ENCODE data around the gene BBS7.

BBS7 gene

DNA sequence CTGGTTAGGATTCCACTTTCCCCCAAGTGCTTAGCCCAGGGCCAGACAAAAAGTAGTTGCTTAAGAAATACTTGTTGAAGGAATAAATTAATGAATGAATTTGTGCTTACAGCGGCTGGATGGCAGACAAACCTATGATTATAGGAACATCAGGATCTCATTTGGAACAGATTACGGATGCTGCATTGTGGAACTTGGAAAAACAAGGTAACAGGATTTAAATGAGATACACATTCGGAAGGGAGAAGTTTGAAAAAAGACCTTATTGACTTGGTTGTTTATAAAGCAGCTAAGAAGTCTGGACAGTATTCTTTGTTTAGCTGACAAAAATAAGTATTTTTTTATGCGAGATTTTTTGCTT, 68.6 kb downstream of the BBS7 start:
- TF ChIP-seq, protein P1, sequence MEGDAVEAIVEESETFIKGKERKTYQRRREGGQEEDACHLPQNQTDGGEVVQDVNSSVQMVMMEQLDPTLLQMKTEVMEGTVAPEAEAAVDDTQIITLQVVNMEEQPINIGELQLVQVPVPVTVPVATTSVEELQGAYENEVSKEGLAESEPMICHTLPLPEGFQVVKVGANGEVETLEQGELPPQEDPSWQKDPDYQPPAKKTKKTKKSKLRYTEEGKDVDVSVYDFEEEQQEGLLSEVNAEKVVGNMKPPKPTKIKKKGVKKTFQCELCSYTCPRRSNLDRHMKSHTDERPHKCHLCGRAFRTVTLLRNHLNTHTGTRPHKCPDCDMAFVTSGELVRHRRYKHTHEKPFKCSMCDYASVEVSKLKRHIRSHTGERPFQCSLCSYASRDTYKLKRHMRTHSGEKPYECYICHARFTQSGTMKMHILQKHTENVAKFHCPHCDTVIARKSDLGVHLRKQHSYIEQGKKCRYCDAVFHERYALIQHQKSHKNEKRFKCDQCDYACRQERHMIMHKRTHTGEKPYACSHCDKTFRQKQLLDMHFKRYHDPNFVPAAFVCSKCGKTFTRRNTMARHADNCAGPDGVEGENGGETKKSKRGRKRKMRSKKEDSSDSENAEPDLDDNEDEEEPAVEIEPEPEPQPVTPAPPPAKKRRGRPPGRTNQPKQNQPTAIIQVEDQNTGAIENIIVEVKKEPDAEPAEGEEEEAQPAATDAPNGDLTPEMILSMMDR (IDR thresholded peaks at IDR 0.05; ENCODE audit: extremely low read depth, missing control alignments) = no peak

DNA sequence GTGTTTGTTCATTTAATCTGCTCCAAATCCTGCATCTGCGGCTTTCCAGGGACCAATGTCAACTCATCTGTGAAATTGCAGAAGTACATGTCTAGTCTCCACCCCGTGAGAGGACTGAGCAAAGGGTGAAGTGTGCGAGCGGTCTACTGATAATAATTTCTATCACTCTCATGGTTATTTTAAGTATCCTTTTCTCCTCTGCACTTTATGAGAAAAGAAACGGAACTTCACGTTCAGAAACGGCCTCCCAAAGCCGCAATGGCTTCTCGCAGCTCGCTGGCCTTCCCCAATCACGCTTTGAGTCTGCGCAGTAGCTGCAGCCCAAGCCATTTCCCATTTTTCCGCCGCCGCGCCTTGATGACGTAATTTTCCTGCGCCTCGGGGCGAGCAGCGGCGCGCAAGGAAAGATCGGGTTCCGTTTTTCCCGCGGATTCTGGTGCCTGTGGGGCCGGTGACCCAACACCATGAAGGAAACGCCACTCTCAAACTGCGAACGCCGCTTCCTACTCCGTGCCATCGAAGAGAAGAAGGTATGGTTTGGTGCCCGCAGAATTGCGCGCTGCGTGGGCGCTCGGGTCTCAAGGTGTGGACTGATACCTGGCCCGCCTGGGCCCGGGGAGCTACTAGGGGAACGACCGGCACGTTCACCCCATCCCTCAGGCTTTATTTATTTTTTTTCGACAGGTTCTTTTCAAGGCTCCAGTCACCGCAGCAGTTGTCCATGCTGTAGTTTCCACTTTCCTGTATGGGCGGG, 69.1 kb downstream of the BBS7 start, which contains the start of gene EXOSC9:
EXOSC9 (plus strand) TSS at position 363 of the 754 bp plus-strand sequence; CDS start at position 465, 102 bp downstream.
- TF ChIP-seq, protein P1 (IDR thresholded peaks at IDR 0.05; ENCODE audit: extremely low read depth, missing control alignments) = no peak
- DNase-seq (ENCODE audit: low spot score) = peak; percentile 78

More for the DNA sequence above, 68.6 kb downstream of the BBS7 start:
- no peak for DNase-seq (ENCODE audit: low spot score)

DNA sequence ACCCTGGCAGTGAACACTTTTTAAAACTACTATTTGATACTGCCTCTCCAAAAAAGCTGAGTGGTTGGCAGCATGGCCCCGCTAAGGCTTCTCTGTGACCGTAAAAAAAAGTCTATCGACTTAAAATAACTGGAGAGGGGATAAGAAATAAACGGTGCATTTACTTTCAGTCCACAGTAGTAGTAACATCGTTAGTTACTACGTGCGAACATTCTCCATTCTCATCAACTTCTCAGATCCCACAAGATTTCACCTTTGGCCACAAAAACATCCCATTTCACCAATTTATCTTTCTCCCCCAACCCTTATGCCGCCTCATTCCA, 69.7 kb downstream of the BBS7 start:
- DNase-seq (ENCODE audit: low spot score) = no peak
- TF ChIP-seq, protein P1 (IDR thresholded peaks at IDR 0.05; ENCODE audit: extremely low read depth, missing control alignments) = no peak

DNA sequence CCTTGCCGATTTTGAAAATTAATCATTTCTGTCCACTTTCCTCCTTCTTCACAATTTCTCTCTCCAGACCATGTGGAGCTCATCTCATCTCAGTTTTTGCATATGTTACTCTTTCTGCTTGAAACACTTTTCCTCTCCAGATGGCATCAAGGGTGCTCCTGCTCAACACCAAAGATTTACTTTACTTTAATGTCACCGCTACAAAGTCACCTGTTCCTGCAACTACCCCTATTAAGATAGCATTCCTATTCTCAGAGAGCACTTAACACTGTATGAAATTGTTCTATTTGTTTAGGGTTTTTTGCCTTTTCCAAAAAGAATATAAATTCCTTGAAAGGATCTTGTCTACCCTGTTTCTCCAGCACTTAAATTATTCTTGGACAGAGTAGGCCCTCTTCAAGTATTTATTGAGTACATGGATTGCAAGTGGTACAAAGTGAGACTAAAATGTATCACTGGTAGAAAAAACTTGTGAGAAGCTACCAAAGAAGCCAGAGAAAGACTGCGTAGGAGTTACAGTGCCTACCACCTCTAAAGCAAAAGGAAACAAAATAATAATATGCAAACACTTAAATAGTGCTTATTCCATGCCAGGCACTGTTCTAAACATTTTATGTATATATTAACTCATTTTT, 70.3 kb downstream of the BBS7 start:
- TF ChIP-seq, protein P1 (IDR thresholded peaks at IDR 0.05; ENCODE audit: extremely low read depth, missing control alignments) = no peak
- no peak for DNase-seq (ENCODE audit: low spot score)

DNA sequence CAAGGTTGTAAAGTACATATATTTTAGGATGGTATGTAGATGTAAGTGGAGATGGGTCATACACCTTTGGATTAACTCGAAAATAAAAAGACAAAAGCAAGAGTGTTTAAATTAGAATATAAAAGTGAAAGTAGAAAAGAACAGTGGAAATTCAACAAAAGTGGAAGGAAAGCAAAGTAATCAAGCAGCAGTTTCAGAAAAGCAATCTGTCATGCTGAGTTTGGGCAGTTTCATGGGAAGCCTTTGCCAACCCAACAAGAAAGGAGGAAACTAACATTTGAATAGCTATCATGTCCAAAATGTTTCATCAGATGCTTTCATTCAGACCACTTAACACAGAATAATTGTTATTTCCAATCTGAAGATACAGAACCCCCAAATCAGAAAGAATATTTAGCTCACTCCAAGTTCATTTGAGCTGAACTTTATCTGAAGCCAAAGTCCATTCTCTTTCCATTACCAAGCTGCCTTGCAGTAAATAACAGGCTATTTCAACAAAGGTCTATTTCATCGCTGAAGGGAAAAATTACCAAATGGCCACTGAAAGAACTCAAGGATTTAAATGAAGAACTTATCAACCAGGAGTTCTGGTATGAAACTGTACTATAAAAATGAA, 71.0 kb downstream of the BBS7 start:
- TF ChIP-seq, protein P1 (IDR thresholded peaks at IDR 0.05; ENCODE audit: extremely low read depth, missing control alignments) = no peak
- no peak for DNase-seq (ENCODE audit: low spot score)

DNA sequence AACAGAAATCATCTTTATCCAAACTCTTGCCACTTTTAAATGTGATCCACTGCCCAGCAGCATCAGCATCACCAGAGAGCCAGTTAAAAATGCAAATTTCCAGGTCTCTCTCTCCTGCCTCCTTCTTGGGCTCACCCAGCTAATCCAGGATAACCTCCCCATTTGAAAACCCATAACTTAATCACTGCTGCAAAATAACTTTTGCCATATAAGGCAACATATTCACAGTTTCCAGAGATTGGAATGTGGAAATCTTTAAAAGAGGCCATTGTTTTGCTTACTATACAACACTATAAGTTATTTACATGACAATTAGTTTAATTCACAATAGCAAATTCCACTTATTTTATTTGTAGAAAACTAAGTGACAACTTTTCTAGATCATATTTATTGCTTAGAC, 74.0 kb downstream of the BBS7 start:
- TF ChIP-seq, protein P1 (IDR thresholded peaks at IDR 0.05; ENCODE audit: extremely low read depth, missing control alignments) = no peak
- DNase-seq (ENCODE audit: low spot score) = no peak

DNA sequence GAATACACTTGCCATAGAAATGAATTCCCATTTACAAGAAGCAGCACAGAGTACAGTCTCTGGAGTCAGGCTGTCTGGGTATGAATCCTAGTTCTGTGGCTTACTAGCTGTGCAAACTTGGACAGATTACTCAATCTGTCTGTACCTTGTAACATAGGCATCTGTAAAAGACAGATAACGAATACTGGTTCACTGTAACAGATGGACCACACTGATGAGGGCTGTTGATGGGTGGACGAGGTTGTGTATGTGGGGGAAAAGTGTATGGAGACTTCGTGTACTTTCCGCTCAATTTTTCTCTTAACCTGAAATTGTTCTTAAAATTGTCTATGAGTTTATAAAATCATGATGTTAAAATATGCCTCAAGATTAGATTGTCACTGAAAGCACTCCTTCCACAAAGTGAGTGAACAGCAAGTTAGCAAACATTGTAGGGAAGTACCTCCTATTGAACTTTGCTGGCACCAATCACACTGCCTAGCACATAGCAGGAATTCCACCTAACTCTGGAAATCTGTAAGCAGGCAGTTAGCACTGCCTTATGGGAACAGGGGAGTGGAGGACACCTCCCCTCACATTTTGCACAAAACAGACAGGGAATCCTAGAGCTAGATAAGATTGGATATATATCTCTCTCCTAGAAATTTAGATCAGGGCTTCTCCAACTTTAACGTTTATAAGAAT, 75.6 kb downstream of the BBS7 start:
- TF ChIP-seq, protein P1 (IDR thresholded peaks at IDR 0.05; ENCODE audit: extremely low read depth, missing control alignments) = no peak
- no peak for DNase-seq (ENCODE audit: low spot score)

Data from GM20000 (cell line).